Measurements from ENCODE around the gene RAB3D.

RAB3D gene

GRCh38 chr19:11299946-11300810, 39.3 kb downstream of the RAB3D start:
- in situ Hi-C loops (cut with MboI; ENCODE audit: low sequenced_read_pairs), result no loop called here

- in situ Hi-C loops (cut with MboI; ENCODE audit: low sequenced_read_pairs), result no loop called here
Observed at GRCh38 chr19:11296264-11296663, 43.2 kb downstream of the RAB3D start.

- in situ Hi-C loops (cut with MboI; ENCODE audit: low sequenced_read_pairs), result no loop called here
Observed at GRCh38 chr19:11295665-11296245, 43.7 kb downstream of the RAB3D start, which contains the start of gene TSPAN16. Gene TSPAN16 (plus strand): TSS chr19:11296160. CDS start chr19:11296298, 138 bp downstream.

- in situ Hi-C loops (cut with MboI; ENCODE audit: low sequenced_read_pairs), result no loop called here
Observed at GRCh38 chr19:11295180-11295579, 44.3 kb downstream of the RAB3D start.

- in situ Hi-C loops (cut with MboI; ENCODE audit: low sequenced_read_pairs), result no loop called here
Observed at GRCh38 chr19:11293433-11294389, 45.7 kb downstream of the RAB3D start.

- in situ Hi-C loops (cut with MboI; ENCODE audit: low sequenced_read_pairs), result no loop called here
Observed at GRCh38 chr19:11291991-11292390, 47.5 kb downstream of the RAB3D start.

- in situ Hi-C loops (cut with MboI; ENCODE audit: low sequenced_read_pairs), result no loop called here
Observed at GRCh38 chr19:11291415-11291814, 48.0 kb downstream of the RAB3D start.

- in situ Hi-C loops (cut with MboI; ENCODE audit: low sequenced_read_pairs), result no loop called here
Observed at GRCh38 chr19:11290256-11290655, 49.2 kb downstream of the RAB3D start.

GRCh38 chr19:11288349-11288748, 51.1 kb downstream of the RAB3D start:
- in situ Hi-C loops (cut with MboI; ENCODE audit: low sequenced_read_pairs), result no loop called here

- in situ Hi-C loops (cut with MboI; ENCODE audit: low sequenced_read_pairs), result no loop called here
Observed at GRCh38 chr19:11286312-11286974, 53.0 kb downstream of the RAB3D start.

GRCh38 chr19:11284515-11284914, 54.9 kb downstream of the RAB3D start:
- in situ Hi-C loops (cut with MboI; ENCODE audit: low sequenced_read_pairs), result no loop called here

GRCh38 chr19:11281356-11282049, 58.0 kb downstream of the RAB3D start:
- in situ Hi-C loops (cut with MboI; ENCODE audit: low sequenced_read_pairs), result no loop called here

- in situ Hi-C loops (cut with MboI; ENCODE audit: low sequenced_read_pairs), result no loop called here
Observed at GRCh38 chr19:11279505-11280236, 59.8 kb downstream of the RAB3D start.

- in situ Hi-C loops (cut with MboI; ENCODE audit: low sequenced_read_pairs), result no loop called here
Observed at GRCh38 chr19:11278670-11279069, 60.8 kb downstream of the RAB3D start.

- in situ Hi-C loops (cut with MboI; ENCODE audit: low sequenced_read_pairs), result no loop called here
Observed at GRCh38 chr19:11274533-11275086, 64.8 kb downstream of the RAB3D start.

- in situ Hi-C loops (cut with MboI; ENCODE audit: low sequenced_read_pairs), result no loop called here
Observed at GRCh38 chr19:11273989-11274388, 65.5 kb downstream of the RAB3D start.

GRCh38 chr19:11273296-11273695, 66.2 kb downstream of the RAB3D start:
- in situ Hi-C loops (cut with MboI; ENCODE audit: low sequenced_read_pairs), result no loop called here

All from hTERT RPE-1 (cell line).